DND-41 (cell line): ENCODE measurements around the gene ZSCAN29.
"Not testable (repeated sequence)": the region's sequence is repeated elsewhere in the genome, so short reads cannot be mapped to it uniquely, and the experiment has no call there.

Source experiments
- ATAC-seq: fragments of 200-7000 bp; cut with Tn5 transposase; 3 replicates; pipeline ENCODE4 v1.9.1; 2021; ENCODE audit warnings: low read depth; ENCODE audit not compliant: insufficient read depth
- DNase-seq: peaks from one replicate; pipeline ENCODE4 v3.0.0-alpha.2; 2020
- H2AFZ ChIP-seq: 2 replicates; pipeline ENCODE4 v1.6.0; 2012; ENCODE audit warnings: low read depth, low read length
- H3K27ac ChIP-seq: 2 replicates; pipeline ENCODE4 v1.5.1; 2012; ENCODE audit warnings: low read length, inconsistent platforms
- H3K27me3 ChIP-seq: fragments of 200-600 bp; sonication (generic); 2 replicates; pipeline ENCODE4 v1.6.0; 2012; ENCODE audit warnings: low read length, mild to moderate bottlenecking, inconsistent platforms; ENCODE audit not compliant: insufficient read depth, poor library complexity
- H3K36me3 ChIP-seq: 2 replicates; pipeline ENCODE4 v1.5.1; 2012; ENCODE audit warnings: low read length, inconsistent platforms; ENCODE audit not compliant: insufficient read depth
- H3K4me1 ChIP-seq: 2 replicates; pipeline ENCODE4 v1.5.1; 2012; ENCODE audit warnings: mild to moderate bottlenecking, low read length; ENCODE audit not compliant: insufficient read depth
- H3K4me2 ChIP-seq: 2 replicates; pipeline ENCODE4 v1.6.0; 2012; ENCODE audit warnings: mild to moderate bottlenecking, moderate library complexity, low read length, inconsistent platforms; ENCODE audit not compliant: insufficient read depth
- H3K4me3 ChIP-seq, 2 experiments: fragments of 200-600 bp in 1 of 2; shearing (Covaris generic) in 1 of 2; 2 replicates each; pipeline ENCODE4 v1.5.1; 2012 to 2016; ENCODE audit warnings: inconsistent platforms in 2 of 2, low read length in 2 of 2, mild to moderate bottlenecking in 2 of 2, low read depth in 1 of 2, moderate library complexity in 1 of 2
- H3K79me2 ChIP-seq: 2 replicates; pipeline ENCODE4 v1.6.0; 2012; ENCODE audit warnings: low read length, inconsistent platforms; ENCODE audit not compliant: insufficient read depth
- H3K9ac ChIP-seq: 2 replicates; pipeline ENCODE4 v1.6.0; 2012; ENCODE audit warnings: low read depth, mild to moderate bottlenecking, inconsistent platforms, low read length, moderate library complexity
- H3K9me3 ChIP-seq: 2 replicates; pipeline ENCODE4 v1.5.1; 2012; ENCODE audit warnings: low read length, moderate library complexity, mild to moderate bottlenecking, inconsistent platforms; ENCODE audit not compliant: insufficient read depth, severe bottlenecking
- H4K20me1 ChIP-seq: 2 replicates; pipeline ENCODE4 v1.6.0; 2012; ENCODE audit warnings: low read length; ENCODE audit not compliant: insufficient read depth
- EZH2 ChIP-seq: IDR thresholded peaks from 3 replicates; pipeline ENCODE4 v1.6.1; 2012; ENCODE audit warnings: borderline replicate concordance, low read depth, mild to moderate bottlenecking, moderate library complexity, low read length, inconsistent platforms; ENCODE audit not compliant: severe bottlenecking
- TF ChIP-seq, protein P1 (sequence below): IDR thresholded peaks from 2 replicates; pipeline ENCODE4 v1.5.1; 2012; ENCODE audit warnings: borderline replicate concordance, low read length, moderate library complexity, mild to moderate bottlenecking; ENCODE audit not compliant: poor library complexity, severe bottlenecking; ENCODE audit errors: extremely low read depth

The ZSCAN29 gene

DNA sequence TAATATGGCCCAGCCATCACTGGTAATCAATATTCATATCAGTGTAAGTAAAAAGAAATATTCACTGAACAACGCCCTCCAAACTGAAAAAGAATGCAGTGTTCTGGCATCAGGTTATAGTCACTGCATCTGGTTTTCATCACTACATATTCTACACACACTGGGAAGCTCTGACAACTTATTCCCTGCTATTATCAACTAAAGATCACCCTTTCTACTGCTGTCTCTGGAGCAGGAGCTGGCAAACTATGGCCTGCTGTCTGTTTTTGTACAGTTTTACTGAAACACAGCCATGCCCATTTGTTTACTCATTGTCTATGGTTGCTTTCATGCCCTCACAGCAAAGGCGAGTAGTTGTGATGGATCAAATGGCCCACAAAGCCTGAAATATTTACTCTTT lies 35.3 kb upstream of the ZSCAN29 start:
- ATAC-seq = no peak
- Histone ChIP-seq H3K9me3 (no peaks in the 10 kb centered on the region), H4K20me1 (no peaks in the 10 kb centered on the region), H3K4me3 (no peak overlapping the region), H3K79me2 (no peaks in the 10 kb centered on the region), H3K27ac (no peak overlapping the region), H2AFZ (no peak overlapping the region), H3K4me1 (no peaks in the 10 kb centered on the region), H3K9ac (no peak overlapping the region), H3K36me3 (peaks cover 90% of the 10 kb centered on the region), H3K27me3 (no peaks in the 10 kb centered on the region), H3K4me2 (no peak overlapping the region)
- TF ChIP-seq, protein P1, sequence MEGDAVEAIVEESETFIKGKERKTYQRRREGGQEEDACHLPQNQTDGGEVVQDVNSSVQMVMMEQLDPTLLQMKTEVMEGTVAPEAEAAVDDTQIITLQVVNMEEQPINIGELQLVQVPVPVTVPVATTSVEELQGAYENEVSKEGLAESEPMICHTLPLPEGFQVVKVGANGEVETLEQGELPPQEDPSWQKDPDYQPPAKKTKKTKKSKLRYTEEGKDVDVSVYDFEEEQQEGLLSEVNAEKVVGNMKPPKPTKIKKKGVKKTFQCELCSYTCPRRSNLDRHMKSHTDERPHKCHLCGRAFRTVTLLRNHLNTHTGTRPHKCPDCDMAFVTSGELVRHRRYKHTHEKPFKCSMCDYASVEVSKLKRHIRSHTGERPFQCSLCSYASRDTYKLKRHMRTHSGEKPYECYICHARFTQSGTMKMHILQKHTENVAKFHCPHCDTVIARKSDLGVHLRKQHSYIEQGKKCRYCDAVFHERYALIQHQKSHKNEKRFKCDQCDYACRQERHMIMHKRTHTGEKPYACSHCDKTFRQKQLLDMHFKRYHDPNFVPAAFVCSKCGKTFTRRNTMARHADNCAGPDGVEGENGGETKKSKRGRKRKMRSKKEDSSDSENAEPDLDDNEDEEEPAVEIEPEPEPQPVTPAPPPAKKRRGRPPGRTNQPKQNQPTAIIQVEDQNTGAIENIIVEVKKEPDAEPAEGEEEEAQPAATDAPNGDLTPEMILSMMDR = no peak
- no peak for TF ChIP-seq EZH2
- no peak for DNase-seq

DNA sequence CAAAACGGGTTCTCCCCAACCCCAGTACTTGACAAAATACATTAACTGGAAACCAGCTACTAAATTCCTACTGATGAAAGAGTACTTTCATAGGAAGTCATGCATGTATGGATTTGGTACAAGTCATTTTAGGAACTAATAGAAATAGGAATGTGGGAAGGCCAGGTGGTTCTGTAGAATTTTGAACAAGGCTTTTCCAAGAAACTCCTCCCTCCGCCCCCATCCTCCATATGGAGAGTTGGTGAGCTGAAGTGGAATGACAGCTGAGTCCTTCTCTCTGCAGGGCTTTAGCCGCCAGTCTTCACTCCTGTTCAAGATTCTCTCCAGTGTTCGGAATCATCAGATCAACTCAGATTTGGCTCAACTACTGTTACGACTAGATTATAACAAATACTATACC lies 33.3 kb upstream of the ZSCAN29 start:
- no peak overlapping the region for H3K27ac ChIP-seq
- ATAC-seq (no peak), DNase-seq (no peak)
- H3K4me3 ChIP-seq = no peak overlapping the region
- no peak overlapping the region for H3K4me2 ChIP-seq
- no peaks in the 10 kb centered on the region for H3K4me1 ChIP-seq
- no peak overlapping the region for H2AFZ ChIP-seq
- H3K27me3 ChIP-seq = no peaks in the 10 kb centered on the region
- H3K79me2 ChIP-seq = no peaks in the 10 kb centered on the region
- TF ChIP-seq EZH2 = no peak
- TF ChIP-seq, protein P1 = no peak
- H3K36me3 ChIP-seq = peaks cover 86% of the 10 kb centered on the region
- H3K9me3 ChIP-seq = no peaks in the 10 kb centered on the region
- no peaks in the 10 kb centered on the region for H4K20me1 ChIP-seq
- H3K9ac ChIP-seq = no peak overlapping the region

DNA sequence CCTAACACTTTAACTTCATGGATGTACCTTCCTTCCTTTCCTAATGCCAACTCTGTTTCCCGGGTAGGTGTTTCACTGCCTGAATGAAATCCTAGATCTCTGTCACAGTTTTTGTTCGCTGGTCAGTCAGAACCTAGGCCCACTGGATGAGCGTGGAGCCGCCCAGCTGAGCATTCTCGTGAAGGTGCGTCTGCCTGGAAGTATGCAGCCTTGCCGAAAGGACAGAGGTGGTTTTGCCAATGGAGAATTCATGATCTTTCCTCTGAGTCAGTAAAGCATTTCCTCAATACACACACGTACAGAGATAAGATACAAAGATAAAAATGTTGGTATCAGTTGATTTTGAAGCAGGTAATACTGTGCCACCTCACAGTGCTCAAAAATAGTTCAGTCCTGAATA lies 32.8 kb upstream of the ZSCAN29 start:
- TF ChIP-seq, protein P1 = no peak
- no peak for TF ChIP-seq EZH2
- Histone ChIP-seq H3K4me1 (no peaks in the 10 kb centered on the region), H3K79me2 (no peaks in the 10 kb centered on the region), H4K20me1 (no peaks in the 10 kb centered on the region), H3K9ac (no peak overlapping the region), H3K9me3 (no peaks in the 10 kb centered on the region), H3K27me3 (no peaks in the 10 kb centered on the region), H3K27ac (no peak overlapping the region), H3K4me3 (no peak overlapping the region), H2AFZ (no peak overlapping the region), H3K4me2 (no peak overlapping the region), H3K36me3 (peaks cover 86% of the 10 kb centered on the region)
- ATAC-seq (no peak), DNase-seq (no peak)

DNA sequence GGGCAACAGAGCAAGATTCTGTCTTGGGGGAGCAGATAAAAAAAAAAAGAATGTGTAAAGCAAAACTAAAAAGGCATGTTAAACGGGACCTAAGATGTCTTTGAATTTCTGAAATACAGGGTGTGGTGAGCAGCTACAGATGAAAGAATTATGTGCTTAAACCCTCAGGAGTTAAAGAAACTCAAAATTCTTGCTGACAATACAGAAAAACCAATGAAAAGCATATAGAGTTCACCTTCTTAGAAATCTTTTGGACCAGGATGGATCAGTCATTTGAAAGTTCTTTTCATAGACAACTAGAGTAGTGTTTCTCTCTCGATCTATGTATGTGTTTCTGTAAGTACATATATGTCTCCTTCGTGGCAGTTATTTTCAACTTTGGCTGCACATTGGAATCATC lies 31.4 kb upstream of the ZSCAN29 start:
- no peaks in the 10 kb centered on the region for H3K4me1 ChIP-seq
- H3K4me3 ChIP-seq = no peak overlapping the region
- no peaks in the 10 kb centered on the region for H3K27me3 ChIP-seq
- H4K20me1 ChIP-seq = no peaks in the 10 kb centered on the region
- H3K4me2 ChIP-seq = no peak overlapping the region
- no peak for ATAC-seq
- no peak overlapping the region for H2AFZ ChIP-seq
- no peak overlapping the region for H3K27ac ChIP-seq
- H3K9me3 ChIP-seq = no peaks in the 10 kb centered on the region
- H3K9ac ChIP-seq = no peak overlapping the region
- no peaks in the 10 kb centered on the region for H3K79me2 ChIP-seq
- no peak for DNase-seq
- H3K36me3 ChIP-seq = peaks cover 86% of the 10 kb centered on the region
- no peak for TF ChIP-seq EZH2
- TF ChIP-seq, protein P1 = no peak

DNA sequence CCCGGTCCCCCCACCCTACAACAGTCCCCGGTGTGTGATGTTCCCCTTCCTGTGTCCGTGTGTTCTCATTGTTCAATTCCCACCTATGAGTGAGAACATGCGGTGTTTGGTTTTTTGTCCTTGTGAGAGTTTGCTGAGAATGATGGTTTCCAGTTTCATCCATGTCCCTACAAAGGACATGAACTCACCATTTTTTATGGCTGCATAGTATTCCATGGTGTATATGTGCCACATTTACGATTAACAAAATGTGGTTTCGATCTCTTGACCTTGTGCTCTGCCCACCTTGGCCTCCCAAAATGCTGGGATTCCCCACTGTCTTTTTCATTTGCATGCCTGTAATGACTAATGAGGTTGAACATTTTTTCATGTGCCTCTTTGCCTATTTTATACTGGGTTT lies 22.7 kb upstream of the ZSCAN29 start:
- H3K4me3 ChIP-seq, H3K4me2 ChIP-seq, ATAC-seq, H3K4me1 ChIP-seq, H3K79me2 ChIP-seq, H4K20me1 ChIP-seq, H3K27me3 ChIP-seq, H3K9me3 ChIP-seq, H2AFZ ChIP-seq, H3K9ac ChIP-seq, DNase-seq, H3K27ac ChIP-seq: not testable (repeated sequence)
- H3K36me3 ChIP-seq = peaks cover 47% of the 10 kb centered on the region
